HCT116 (cell line): ENCODE results near the gene NRXN2. TPM values are rescaled to one million over a fixed set of nuclear protein-coding genes. Genes with fewer than 3 reads are reported as not detected.

Experiments used
- ATAC-seq: fragments of 200-7000 bp; cut with Tn5 transposase; 2 replicates; pipeline ENCODE4 v1.9.1; 2020; ENCODE audit warnings: mild to moderate bottlenecking, moderate library complexity
- BruUV-seq: library from RNA; stranded (reverse); fragments of 400-500 nt; replicated peaks from 2 replicates; lab custom pipeline; 2021; lab: Mats Ljungman, UMichigan
- CTCF ChIA-PET: fragments of 300-600 bp; sonication (Branson Sonifier 250); formaldehyde crosslinking; loops from one replicate; lab custom pipeline; 2021; ENCODE audit warnings: antibody characterized with exemption; lab: Charles Lee
- POLR2A ChIA-PET: fragments of 300-600, 350-600 bp; sonication (Branson Sonifier 250); formaldehyde crosslinking; loops from one replicate; lab custom pipeline; 2021; ENCODE audit warnings: antibody characterized with exemption; lab: Charles Lee
- RAD21 ChIA-PET, 2 experiments: fragments of 300-600 bp; sonication (Branson Sonifier 250); formaldehyde crosslinking; loops; one replicate each; lab custom pipeline; 2023; ENCODE audit warnings: low total read pairs in 2 of 2; ENCODE audit not compliant: uncharacterized antibody in 2 of 2, unreplicated experiment in 2 of 2, low non-redundant PET in 1 of 2; lab: Charles Lee
- DNase-seq: peaks from one replicate; pipeline ENCODE4 v3.0.0-alpha.2; 2010; ENCODE audit warnings: low read depth, low spot score
- H2AFZ ChIP-seq: fragments of 200-600 bp; shearing (Covaris generic), sonication (generic); 2 replicates; pipeline ENCODE4 v1.6.1; 2017; ENCODE audit warnings: low read depth, mixed run types, mixed read lengths, antibody characterized with exemption, low read length; ENCODE audit not compliant: poor library complexity, severe bottlenecking
- H3K27ac ChIP-seq: 2 replicates; pipeline ENCODE4 v1.5.1; 2012; ENCODE audit warnings: low read depth, low read length
- H3K27me3 ChIP-seq: fragments of 200-600 bp; sonication (generic); 2 replicates; pipeline ENCODE4 v1.6.1; 2016; ENCODE audit warnings: mixed run types, low read length, mixed read lengths; ENCODE audit not compliant: insufficient read depth
- H3K36me3 ChIP-seq, 2 experiments: fragments of 200-500 bp in 1 of 2; fragments of 200-600 bp in 1 of 2; sonication (Bioruptor generic) in 1 of 2; sonication (generic) in 1 of 2; 2 replicates each; pipeline versions ENCODE4 v1.5.1 to v1.6.1; 2014 to 2016; ENCODE audit warnings: low read length in 2 of 2, inconsistent platforms in 1 of 2, mixed read lengths in 1 of 2, mixed run types in 1 of 2; ENCODE audit not compliant: insufficient read depth in 2 of 2, control insufficient read depth in 1 of 2
- H3K4me1 ChIP-seq, 2 experiments: fragments of 200-600 bp in 1 of 2; sonication (generic) in 1 of 2; 2 replicates each; pipeline versions ENCODE4 v1.5.1 to v1.6.1; 2012 to 2017; ENCODE audit warnings: low read length in 2 of 2, inconsistent platforms in 1 of 2, mild to moderate bottlenecking in 1 of 2, mixed read lengths in 1 of 2, mixed run types in 1 of 2, moderate library complexity in 1 of 2; ENCODE audit not compliant: insufficient read depth in 2 of 2, control insufficient read depth in 1 of 2
- H3K4me2 ChIP-seq: fragments of 200-600 bp; sonication (generic); 2 replicates; pipeline ENCODE4 v1.6.1; 2017; ENCODE audit warnings: mixed run types, low read length, mixed read lengths
- H3K4me3 ChIP-seq, 2 experiments: fragments of 200-600 bp in 1 of 2; sonication (generic) in 1 of 2; replicated peaks in 1 of 2; 2 replicates each; pipeline ENCODE4 v1.5.1; 2011 to 2016; ENCODE audit warnings: low read length in 2 of 2, control low read depth in 1 of 2, low read depth in 1 of 2, mild to moderate bottlenecking in 1 of 2, mixed read lengths in 1 of 2, mixed run types in 1 of 2
- H3K79me2 ChIP-seq: fragments of 200-600 bp; sonication (generic); 2 replicates; pipeline ENCODE4 v1.6.1; 2017; ENCODE audit warnings: mild to moderate bottlenecking, mixed run types, low read length, moderate library complexity, mixed read lengths; ENCODE audit not compliant: insufficient read depth
- H3K9ac ChIP-seq: fragments of 200-600 bp; sonication (generic); 2 replicates; pipeline ENCODE4 v1.6.1; 2016; ENCODE audit warnings: low read length, mixed read lengths
- H3K9me2 ChIP-seq: fragments of 200-600 bp; sonication (generic), shearing (Covaris generic); 2 replicates; pipeline ENCODE4 v1.6.1; 2017; ENCODE audit warnings: mixed run types, mild to moderate bottlenecking, moderate library complexity; ENCODE audit not compliant: insufficient read depth
- H3K9me3 ChIP-seq, 2 experiments: fragments of 200-500 bp in 1 of 2; fragments of 200-600 bp in 1 of 2; sonication (Bioruptor generic) in 1 of 2; sonication (generic) in 1 of 2; 2 replicates each; pipeline ENCODE4 v1.6.1; 2014 to 2017; ENCODE audit warnings: low read length in 2 of 2, mixed read lengths in 2 of 2, inconsistent platforms in 1 of 2, low read depth in 1 of 2, mild to moderate bottlenecking in 1 of 2, mixed run types in 1 of 2, moderate library complexity in 1 of 2; ENCODE audit not compliant: control insufficient read depth in 1 of 2, insufficient read depth in 1 of 2
- H4K20me1 ChIP-seq: fragments of 200-600 bp; sonication (generic), shearing (Covaris generic); 2 replicates; pipeline ENCODE4 v1.6.1; 2017; ENCODE audit warnings: mixed run types, mild to moderate bottlenecking, moderate library complexity; ENCODE audit not compliant: insufficient read depth
- CBX3 ChIP-seq: IDR thresholded peaks from 2 replicates; pipeline ENCODE4 v1.6.1; 2012; ENCODE audit warnings: low read depth
- CEBPB ChIP-seq: IDR thresholded peaks from 2 replicates; pipeline ENCODE4 v1.6.1; 2012; ENCODE audit warnings: low read depth
- EZH2phosphoT487 ChIP-seq: fragments of 200-600 bp; IDR thresholded peaks from 2 replicates; pipeline ENCODE4 v1.6.1; 2018; ENCODE audit warnings: antibody characterized with exemption, borderline replicate concordance
- POLR2AphosphoS5 ChIP-seq: IDR thresholded peaks from 2 replicates; pipeline ENCODE4 v1.6.1; 2011; ENCODE audit warnings: mild to moderate bottlenecking, low read depth, low read length, moderate library complexity
- REST ChIP-seq: IDR thresholded peaks from 2 replicates; pipeline ENCODE4 v1.6.1; 2012; ENCODE audit warnings: low read depth
- SP1 ChIP-seq: IDR thresholded peaks from 2 replicates; pipeline ENCODE4 v1.6.1; 2012; ENCODE audit warnings: low read depth
- SRF ChIP-seq: IDR thresholded peaks from 2 replicates; pipeline ENCODE4 v1.6.1; 2012; ENCODE audit warnings: low read depth
- YY1 ChIP-seq: IDR thresholded peaks from 2 replicates; pipeline ENCODE4 v1.6.1; 2011; ENCODE audit warnings: low read length, low read depth, moderate library complexity, mild to moderate bottlenecking; ENCODE audit not compliant: insufficient replicate concordance; ENCODE audit errors: extremely low read depth
- ZFX ChIP-seq: fragments of 450-650 bp; IDR thresholded peaks from 2 replicates; pipeline ENCODE4 v1.6.1; 2017
- ZNF274 ChIP-seq: fragments of 200-500 bp; sonication (Bioruptor generic); IDR thresholded peaks from 2 replicates; pipeline ENCODE4 v1.6.1; 2014; ENCODE audit warnings: mild to moderate bottlenecking, low read depth, low read length, inconsistent platforms
- intact Hi-C: fragments of 100-400 bp; cut with micrococcal nuclease; formaldehyde crosslinking; loops from 2 replicates; pipeline ENCODE4 v1.10.0; 2022
- total RNA-seq: library from RNA; stranded (reverse); gene quantifications from one replicate; pipeline ENCODE4 v1.2.1, GENCODE V29; 2021; ENCODE audit not compliant: unreplicated experiment
- TF ChIP-seq, protein P1 (sequence below), 3 experiments: fragments of 200-600 bp in 1 of 3; sonication (generic) in 1 of 3; IDR thresholded peaks in 2 of 3; conservative IDR thresholded peaks in 1 of 3; 2 replicates each; pipeline ENCODE4 v1.5.1; 2012 to 2017; ENCODE audit warnings: low read depth in 2 of 3, low read length in 2 of 3, antibody characterized with exemption in 1 of 3, borderline replicate concordance in 1 of 3, control low read depth in 1 of 3, mild to moderate bottlenecking in 1 of 3, mixed read lengths in 1 of 3, mixed run types in 1 of 3, moderate library complexity in 1 of 3; ENCODE audit not compliant: insufficient read depth in 1 of 3

NRXN2 gene
- total RNA-seq, 1 experiment from 2014 or later = 1.5 TPM

GRCh38 chr11:64610596-64610995 lies 112.4 kb downstream of the NRXN2 start:
- no peak for TF ChIP-seq ZFX
- no peak for TF ChIP-seq CBX3
- no peak for TF ChIP-seq SRF
- no peak for TF ChIP-seq POLR2AphosphoS5
- TF ChIP-seq, protein P1, sequence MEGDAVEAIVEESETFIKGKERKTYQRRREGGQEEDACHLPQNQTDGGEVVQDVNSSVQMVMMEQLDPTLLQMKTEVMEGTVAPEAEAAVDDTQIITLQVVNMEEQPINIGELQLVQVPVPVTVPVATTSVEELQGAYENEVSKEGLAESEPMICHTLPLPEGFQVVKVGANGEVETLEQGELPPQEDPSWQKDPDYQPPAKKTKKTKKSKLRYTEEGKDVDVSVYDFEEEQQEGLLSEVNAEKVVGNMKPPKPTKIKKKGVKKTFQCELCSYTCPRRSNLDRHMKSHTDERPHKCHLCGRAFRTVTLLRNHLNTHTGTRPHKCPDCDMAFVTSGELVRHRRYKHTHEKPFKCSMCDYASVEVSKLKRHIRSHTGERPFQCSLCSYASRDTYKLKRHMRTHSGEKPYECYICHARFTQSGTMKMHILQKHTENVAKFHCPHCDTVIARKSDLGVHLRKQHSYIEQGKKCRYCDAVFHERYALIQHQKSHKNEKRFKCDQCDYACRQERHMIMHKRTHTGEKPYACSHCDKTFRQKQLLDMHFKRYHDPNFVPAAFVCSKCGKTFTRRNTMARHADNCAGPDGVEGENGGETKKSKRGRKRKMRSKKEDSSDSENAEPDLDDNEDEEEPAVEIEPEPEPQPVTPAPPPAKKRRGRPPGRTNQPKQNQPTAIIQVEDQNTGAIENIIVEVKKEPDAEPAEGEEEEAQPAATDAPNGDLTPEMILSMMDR (IDR thresholded peaks at IDR 0.05 in 2 of 3, conservative IDR thresholded peaks at IDR 0.05 in 1 of 3; ENCODE audit: borderline replicate concordance in 1 of 3, insufficient read depth in 1 of 3, low read depth in 2 of 3, low read length in 2 of 3) = no peak
- TF ChIP-seq CEBPB = no peak
- no peak for TF ChIP-seq EZH2phosphoT487
- TF ChIP-seq YY1 = no peak
- TF ChIP-seq REST = no peak
- TF ChIP-seq SP1 = no peak
- no peak for TF ChIP-seq ZNF274
- no peaks in the 10 kb centered on the region for H3K79me2 ChIP-seq
- H3K9ac ChIP-seq = no peak overlapping the region
- intact Hi-C loops = no loop called here
- ChIA-PET POLR2A (no interaction called here), RAD21 (no interaction called here), CTCF (interaction anchor here (1.1 kb wide), 1 partner anchor 78 kb away, joined by 3 read pairs; no protein-coding TSS in a partner anchor)
- ATAC-seq (no peak), DNase-seq (no peak)
- H3K4me1 ChIP-seq = no peaks in the 10 kb centered on the region
- H3K4me2 ChIP-seq = no peak overlapping the region
- H3K4me3 ChIP-seq = no peak overlapping the region
- no peak overlapping the region for H3K27ac ChIP-seq
- H3K36me3 ChIP-seq = no peaks in the 10 kb centered on the region
- no peaks in the 10 kb centered on the region for H3K9me2 ChIP-seq
- no TSS peak for BruUV-seq
- no peaks in the 10 kb centered on the region for H3K27me3 ChIP-seq
- H2AFZ ChIP-seq = no peak overlapping the region
- H4K20me1 ChIP-seq = no peaks in the 10 kb centered on the region
- H3K9me3 ChIP-seq = no peaks in the 10 kb centered on the region
